H1 (cell line): ENCODE data around the gene RBBP8. TPM values are rescaled to one million over a fixed set of nuclear protein-coding genes. Genes with fewer than 3 reads are reported as not detected.

Experiments
- KDM5A ChIP-seq: fragments of 200-600 bp; IDR thresholded peaks from 2 replicates; pipeline ENCODE4 v1.7.1; 2012; ENCODE audit warnings: mild to moderate bottlenecking, low read length, inconsistent platforms, mixed read lengths
- POU5F1 ChIP-seq: IDR thresholded peaks from 2 replicates; pipeline ENCODE4 v1.6.1; 2011; ENCODE audit warnings: low read depth, mild to moderate bottlenecking, low read length, moderate library complexity
- polyA plus RNA-seq, 7 experiments: library from polyadenylated mRNA; depleted of rRNA in 3 of 7; stranded (reverse) in 5 of 7; unstranded in 2 of 7; fragments of >200 nt in 5 of 7; fragments of 200-250 nt in 2 of 7; gene quantifications; 1 replicate in 5 of 7; 2 replicates in 1 of 7; 4 replicates in 1 of 7; pipeline versions ENCODE4 v1.2.1 to v1.2.3, GENCODE V29; 2011 to 2013; ENCODE audit warnings: missing spikeins in 2 of 7, mixed read lengths in 2 of 7
- total RNA-seq: library from RNA; stranded (reverse); fragmentation: NEBNext Ultra II Directional; extraction: Animal tissue kit (Norgen Biotek cat#: 25700); gene quantifications from 2 replicates; pipeline ENCODE4 v1.2.1, GENCODE V29; 2021

Gene RBBP8
- total and polyA plus RNA-seq, 2 of the 8 experiments (the other 6 are each of a cell fraction or from before 2014, with no cell fraction given), result 16.1 to 65.8 TPM

- TF ChIP-seq KDM5A (no peak), POU5F1 (no peak)
Measured at GRCh38 chr18:23042133-23042532, 109.0 kb downstream of the RBBP8 start (continued).
